WTC11 (cell line): ENCODE results near the gene CPT1C. TPM values are rescaled to one million over a fixed set of nuclear protein-coding genes. Genes with fewer than 3 reads are reported as not detected.

ENCODE experiments used
- ATAC-seq: fragments of 200-7000 bp; cut with Tn5 transposase; 2 replicates; pipeline ENCODE4 v1.10.0; 2021; ENCODE audit warnings: mild to moderate bottlenecking, moderate library complexity
- CTCF ChIA-PET: fragments of 300-600 bp; sonication (Branson Sonifier 250); formaldehyde crosslinking; loops from one replicate; lab custom pipeline; 2021; ENCODE audit warnings: antibody characterized with exemption; lab: Charles Lee
- POLR2A ChIA-PET: fragments of 350-600 bp; sonication (Branson Sonifier 250); formaldehyde crosslinking; loops from one replicate; lab custom pipeline; 2021; ENCODE audit warnings: antibody characterized with exemption; lab: Charles Lee
- DNase-seq: peaks from one replicate; pipeline ENCODE4 v3.0.0; 2021; ENCODE audit warnings: low spot score
- H3K27ac Mint-ChIP-seq: 2 replicates; pipeline ENCODE4 v1.8.0; 2021; ENCODE audit warnings: mixed read lengths
- H3K27me3 Mint-ChIP-seq: 2 replicates; pipeline ENCODE4 v1.8.0; 2021; ENCODE audit warnings: low read depth, mild to moderate bottlenecking, moderate library complexity, mixed read lengths
- H3K36me3 Mint-ChIP-seq: 2 replicates; pipeline ENCODE4 v1.8.0; 2021; ENCODE audit warnings: mixed read lengths
- H3K4me1 Mint-ChIP-seq: 2 replicates; pipeline ENCODE4 v1.8.0; 2022; ENCODE audit warnings: mixed read lengths
- H3K4me3 Mint-ChIP-seq: 2 replicates; pipeline ENCODE4 v1.8.0; 2021; ENCODE audit warnings: mild to moderate bottlenecking, moderate library complexity, mixed read lengths
- H3K9me3 Mint-ChIP-seq: 2 replicates; pipeline ENCODE4 v1.8.0; 2021; ENCODE audit warnings: mixed read lengths
- AFF4 ChIP-seq: sonication (generic); formaldehyde crosslinking; IDR thresholded peaks from 2 replicates; pipeline ENCODE4 v1.8.1; 2023; ENCODE audit warnings: mild to moderate bottlenecking, missing genetic modification reagents, borderline replicate concordance
- CDX4 ChIP-seq: fragments of 250-450 bp; sonication (Bioruptor Pico); IDR thresholded peaks from 2 replicates; pipeline ENCODE4 v1.9.0; 2021; ENCODE audit warnings: moderate library complexity, mild to moderate bottlenecking, inconsistent platforms, borderline replicate concordance
- CREB1 ChIP-seq: sonication (generic); formaldehyde crosslinking; IDR thresholded peaks from 2 replicates; pipeline ENCODE4 v1.8.0; 2023; ENCODE audit warnings: mild to moderate bottlenecking, missing genetic modification reagents
- E2F4 ChIP-seq: sonication (generic); formaldehyde crosslinking; IDR thresholded peaks from 2 replicates; pipeline ENCODE4 v1.8.1; 2022; ENCODE audit warnings: low read depth, mild to moderate bottlenecking, moderate library complexity, missing genetic modification reagents, borderline replicate concordance
- FOXK1 ChIP-seq: sonication (generic); formaldehyde crosslinking; IDR thresholded peaks from 2 replicates; pipeline ENCODE4 v1.8.0; 2022; ENCODE audit warnings: mild to moderate bottlenecking, moderate library complexity, missing genetic modification reagents
- NFE2L1 ChIP-seq: sonication (generic); formaldehyde crosslinking; IDR thresholded peaks from 2 replicates; pipeline ENCODE4 v1.8.1; 2023; ENCODE audit warnings: missing genetic modification reagents
- RELA ChIP-seq: sonication (generic); formaldehyde crosslinking; IDR thresholded peaks from 2 replicates; pipeline ENCODE4 v1.8.1; 2022; ENCODE audit warnings: missing genetic modification reagents, mild to moderate bottlenecking, borderline replicate concordance
- SOX15 ChIP-seq: fragments of 250-450 bp; sonication (Bioruptor Pico); IDR thresholded peaks from 2 replicates; pipeline ENCODE4 v1.9.0; 2021; ENCODE audit warnings: mild to moderate bottlenecking
- TCF7 ChIP-seq: sonication (generic); formaldehyde crosslinking; IDR thresholded peaks from 2 replicates; pipeline ENCODE4 v1.8.0; 2022; ENCODE audit warnings: mild to moderate bottlenecking, low read depth, missing genetic modification reagents, moderate library complexity
- TP53 ChIP-seq: sonication (generic); formaldehyde crosslinking; IDR thresholded peaks from 2 replicates; pipeline ENCODE4 v1.8.1; 2023; ENCODE audit warnings: mild to moderate bottlenecking, missing genetic modification reagents
- ZBTB21 ChIP-seq: sonication (generic); formaldehyde crosslinking; IDR thresholded peaks from 2 replicates; pipeline ENCODE4 v1.8.1; 2023; ENCODE audit warnings: mild to moderate bottlenecking, missing genetic modification reagents, borderline replicate concordance
- ZBTB43 ChIP-seq: sonication (generic); formaldehyde crosslinking; IDR thresholded peaks from 2 replicates; pipeline ENCODE4 v1.8.1; 2023; ENCODE audit warnings: mild to moderate bottlenecking, missing genetic modification reagents
- ZNF263 ChIP-seq: sonication (generic); formaldehyde crosslinking; IDR thresholded peaks from 2 replicates; pipeline ENCODE4 v1.8.1; 2022; ENCODE audit warnings: low read depth, mild to moderate bottlenecking, moderate library complexity, missing genetic modification reagents
- total RNA-seq: library from RNA; stranded (reverse); gene quantifications from 3 replicates; pipeline ENCODE4 v1.2.3, GENCODE V29; 2021
- TF ChIP-seq, protein P1 (sequence below): fragments of 200-600 bp; IDR thresholded peaks from 2 replicates; pipeline ENCODE4 v1.8.0; 2022; ENCODE audit warnings: antibody characterized with exemption
- TF ChIP-seq, protein P2 (sequence below): sonication (generic); formaldehyde crosslinking; IDR thresholded peaks from 2 replicates; pipeline ENCODE4 v1.8.1; 2023; ENCODE audit warnings: mild to moderate bottlenecking, moderate library complexity, missing genetic modification reagents
- TF ChIP-seq, protein P3 (sequence below): fragments of 250-450 bp; sonication (Bioruptor Pico); IDR thresholded peaks from 2 replicates; pipeline ENCODE4 v2.1.2; 2022; ENCODE audit warnings: mild to moderate bottlenecking, moderate library complexity
- TF ChIP-seq, protein P4 (sequence below): sonication (generic); formaldehyde crosslinking; IDR thresholded peaks from 2 replicates; pipeline ENCODE4 v1.8.0; 2022; ENCODE audit warnings: mild to moderate bottlenecking, missing genetic modification reagents
- TF ChIP-seq, protein P5 (sequence below): fragments of 250-450 bp; sonication (Bioruptor Pico); IDR thresholded peaks from 2 replicates; pipeline ENCODE4 v1.9.0; 2021; ENCODE audit warnings: mild to moderate bottlenecking

Gene CPT1C
- total RNA-seq, 1 experiment from 2014 or later, result 74.6 TPM

DNA sequence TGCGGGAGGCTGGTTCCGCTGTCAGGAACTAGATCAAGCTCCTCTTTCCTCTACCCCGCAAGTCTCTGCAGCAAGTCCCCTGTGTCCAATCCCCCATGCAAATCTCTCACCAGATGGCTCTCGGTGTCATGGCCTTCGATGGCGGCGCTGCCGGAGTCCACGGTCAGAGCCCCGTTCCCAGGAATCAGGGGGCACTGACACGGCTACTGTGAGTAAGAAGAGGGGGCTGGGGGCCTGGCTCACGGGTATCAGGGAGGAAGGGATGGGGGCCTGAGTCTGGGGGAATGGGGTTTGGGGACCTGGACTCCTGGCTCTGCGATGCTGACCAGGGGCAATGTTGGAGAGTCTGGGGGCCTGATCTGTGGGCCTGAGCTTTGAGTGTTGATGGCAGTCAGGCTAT is 44.9 kb upstream of the CPT1C start:
- peaks cover 28% of the 10 kb centered on the region for H3K36me3 Mint-ChIP-seq
- H3K4me3 Mint-ChIP-seq, result no peak overlapping the region
- no peak for DNase-seq
- no peaks in the 10 kb centered on the region for H3K27me3 Mint-ChIP-seq
- ChIA-PET POLR2A (interaction anchor here (0.5 kb wide), 1 partner anchor 82 kb away, joined by 7 read pairs; no protein-coding TSS in a partner anchor), CTCF (interaction anchor here (0.5 to 1.0 kb wide), 2 partner anchors 32 to 995 kb away, joined by 3 to 4 read pairs; no protein-coding TSS in a partner anchor)
- ATAC-seq, result no peak
- no peaks in the 10 kb centered on the region for H3K9me3 Mint-ChIP-seq
- H3K27ac Mint-ChIP-seq, result no peak overlapping the region
- peaks cover 27% of the 10 kb centered on the region for H3K4me1 Mint-ChIP-seq
- TF ChIP-seq FOXK1 (CRISPR knock-in tag) (no peak), ZBTB21 (no peak), CDX4 (CRISPR knock-in tag) (no peak), NFE2L1 (CRISPR knock-in tag) (no peak), TCF7 (CRISPR knock-in tag) (no peak), ZNF263 (CRISPR knock-in tag) (no peak), SOX15 (CRISPR knock-in tag) (no peak), TP53 (no peak), RELA (CRISPR knock-in tag) (no peak), CREB1 (CRISPR knock-in tag) (no peak), AFF4 (no peak), E2F4 (CRISPR knock-in tag) (no peak), ZBTB43 (CRISPR knock-in tag) (no peak)
- TF ChIP-seq, protein P1, sequence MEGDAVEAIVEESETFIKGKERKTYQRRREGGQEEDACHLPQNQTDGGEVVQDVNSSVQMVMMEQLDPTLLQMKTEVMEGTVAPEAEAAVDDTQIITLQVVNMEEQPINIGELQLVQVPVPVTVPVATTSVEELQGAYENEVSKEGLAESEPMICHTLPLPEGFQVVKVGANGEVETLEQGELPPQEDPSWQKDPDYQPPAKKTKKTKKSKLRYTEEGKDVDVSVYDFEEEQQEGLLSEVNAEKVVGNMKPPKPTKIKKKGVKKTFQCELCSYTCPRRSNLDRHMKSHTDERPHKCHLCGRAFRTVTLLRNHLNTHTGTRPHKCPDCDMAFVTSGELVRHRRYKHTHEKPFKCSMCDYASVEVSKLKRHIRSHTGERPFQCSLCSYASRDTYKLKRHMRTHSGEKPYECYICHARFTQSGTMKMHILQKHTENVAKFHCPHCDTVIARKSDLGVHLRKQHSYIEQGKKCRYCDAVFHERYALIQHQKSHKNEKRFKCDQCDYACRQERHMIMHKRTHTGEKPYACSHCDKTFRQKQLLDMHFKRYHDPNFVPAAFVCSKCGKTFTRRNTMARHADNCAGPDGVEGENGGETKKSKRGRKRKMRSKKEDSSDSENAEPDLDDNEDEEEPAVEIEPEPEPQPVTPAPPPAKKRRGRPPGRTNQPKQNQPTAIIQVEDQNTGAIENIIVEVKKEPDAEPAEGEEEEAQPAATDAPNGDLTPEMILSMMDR, result no peak
- TF ChIP-seq, protein P2, sequence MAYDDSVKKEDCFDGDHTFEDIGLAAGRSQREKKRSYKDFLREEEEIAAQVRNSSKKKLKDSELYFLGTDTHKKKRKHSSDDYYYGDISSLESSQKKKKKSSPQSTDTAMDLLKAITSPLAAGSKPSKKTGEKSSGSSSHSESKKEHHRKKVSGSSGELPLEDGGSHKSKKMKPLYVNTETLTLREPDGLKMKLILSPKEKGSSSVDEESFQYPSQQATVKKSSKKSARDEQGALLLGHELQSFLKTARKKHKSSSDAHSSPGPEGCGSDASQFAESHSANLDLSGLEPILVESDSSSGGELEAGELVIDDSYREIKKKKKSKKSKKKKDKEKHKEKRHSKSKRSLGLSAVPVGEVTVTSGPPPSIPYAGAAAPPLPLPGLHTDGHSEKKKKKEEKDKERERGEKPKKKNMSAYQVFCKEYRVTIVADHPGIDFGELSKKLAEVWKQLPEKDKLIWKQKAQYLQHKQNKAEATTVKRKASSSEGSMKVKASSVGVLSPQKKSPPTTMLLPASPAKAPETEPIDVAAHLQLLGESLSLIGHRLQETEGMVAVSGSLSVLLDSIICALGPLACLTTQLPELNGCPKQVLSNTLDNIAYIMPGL (CRISPR knock-in tag), result no peak
- TF ChIP-seq, protein P3, sequence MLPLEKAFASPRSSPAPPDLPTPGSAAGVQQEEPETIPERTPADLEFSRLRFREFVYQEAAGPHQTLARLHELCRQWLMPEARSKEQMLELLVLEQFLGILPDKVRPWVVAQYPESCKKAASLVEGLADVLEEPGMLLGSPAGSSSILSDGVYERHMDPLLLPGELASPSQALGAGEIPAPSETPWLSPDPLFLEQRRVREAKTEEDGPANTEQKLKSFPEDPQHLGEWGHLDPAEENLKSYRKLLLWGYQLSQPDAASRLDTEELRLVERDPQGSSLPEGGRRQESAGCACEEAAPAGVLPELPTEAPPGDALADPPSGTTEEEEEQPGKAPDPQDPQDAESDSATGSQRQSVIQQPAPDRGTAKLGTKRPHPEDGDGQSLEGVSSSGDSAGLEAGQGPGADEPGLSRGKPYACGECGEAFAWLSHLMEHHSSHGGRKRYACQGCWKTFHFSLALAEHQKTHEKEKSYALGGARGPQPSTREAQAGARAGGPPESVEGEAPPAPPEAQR (CRISPR knock-in tag), result no peak
- TF ChIP-seq, protein P4, sequence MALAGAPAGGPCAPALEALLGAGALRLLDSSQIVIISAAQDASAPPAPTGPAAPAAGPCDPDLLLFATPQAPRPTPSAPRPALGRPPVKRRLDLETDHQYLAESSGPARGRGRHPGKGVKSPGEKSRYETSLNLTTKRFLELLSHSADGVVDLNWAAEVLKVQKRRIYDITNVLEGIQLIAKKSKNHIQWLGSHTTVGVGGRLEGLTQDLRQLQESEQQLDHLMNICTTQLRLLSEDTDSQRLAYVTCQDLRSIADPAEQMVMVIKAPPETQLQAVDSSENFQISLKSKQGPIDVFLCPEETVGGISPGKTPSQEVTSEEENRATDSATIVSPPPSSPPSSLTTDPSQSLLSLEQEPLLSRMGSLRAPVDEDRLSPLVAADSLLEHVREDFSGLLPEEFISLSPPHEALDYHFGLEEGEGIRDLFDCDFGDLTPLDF (CRISPR knock-in tag), result no peak
- TF ChIP-seq, protein P5, sequence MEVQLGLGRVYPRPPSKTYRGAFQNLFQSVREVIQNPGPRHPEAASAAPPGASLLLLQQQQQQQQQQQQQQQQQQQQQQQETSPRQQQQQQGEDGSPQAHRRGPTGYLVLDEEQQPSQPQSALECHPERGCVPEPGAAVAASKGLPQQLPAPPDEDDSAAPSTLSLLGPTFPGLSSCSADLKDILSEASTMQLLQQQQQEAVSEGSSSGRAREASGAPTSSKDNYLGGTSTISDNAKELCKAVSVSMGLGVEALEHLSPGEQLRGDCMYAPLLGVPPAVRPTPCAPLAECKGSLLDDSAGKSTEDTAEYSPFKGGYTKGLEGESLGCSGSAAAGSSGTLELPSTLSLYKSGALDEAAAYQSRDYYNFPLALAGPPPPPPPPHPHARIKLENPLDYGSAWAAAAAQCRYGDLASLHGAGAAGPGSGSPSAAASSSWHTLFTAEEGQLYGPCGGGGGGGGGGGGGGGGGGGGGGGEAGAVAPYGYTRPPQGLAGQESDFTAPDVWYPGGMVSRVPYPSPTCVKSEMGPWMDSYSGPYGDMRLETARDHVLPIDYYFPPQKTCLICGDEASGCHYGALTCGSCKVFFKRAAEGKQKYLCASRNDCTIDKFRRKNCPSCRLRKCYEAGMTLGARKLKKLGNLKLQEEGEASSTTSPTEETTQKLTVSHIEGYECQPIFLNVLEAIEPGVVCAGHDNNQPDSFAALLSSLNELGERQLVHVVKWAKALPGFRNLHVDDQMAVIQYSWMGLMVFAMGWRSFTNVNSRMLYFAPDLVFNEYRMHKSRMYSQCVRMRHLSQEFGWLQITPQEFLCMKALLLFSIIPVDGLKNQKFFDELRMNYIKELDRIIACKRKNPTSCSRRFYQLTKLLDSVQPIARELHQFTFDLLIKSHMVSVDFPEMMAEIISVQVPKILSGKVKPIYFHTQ, result no peak
